Kasumi-1 (cell line): ENCODE results near the gene ELP2.
"Not testable (repeated sequence)": the region's sequence is repeated elsewhere in the genome, so short reads cannot be mapped to it uniquely, and the experiment has no call there.

Source experiments
- DNase-seq, 2 experiments: peaks; one replicate each; lab custom pipeline; 2025; lab: John Stamatoyannopoulos, UW

ELP2 gene, protein sequence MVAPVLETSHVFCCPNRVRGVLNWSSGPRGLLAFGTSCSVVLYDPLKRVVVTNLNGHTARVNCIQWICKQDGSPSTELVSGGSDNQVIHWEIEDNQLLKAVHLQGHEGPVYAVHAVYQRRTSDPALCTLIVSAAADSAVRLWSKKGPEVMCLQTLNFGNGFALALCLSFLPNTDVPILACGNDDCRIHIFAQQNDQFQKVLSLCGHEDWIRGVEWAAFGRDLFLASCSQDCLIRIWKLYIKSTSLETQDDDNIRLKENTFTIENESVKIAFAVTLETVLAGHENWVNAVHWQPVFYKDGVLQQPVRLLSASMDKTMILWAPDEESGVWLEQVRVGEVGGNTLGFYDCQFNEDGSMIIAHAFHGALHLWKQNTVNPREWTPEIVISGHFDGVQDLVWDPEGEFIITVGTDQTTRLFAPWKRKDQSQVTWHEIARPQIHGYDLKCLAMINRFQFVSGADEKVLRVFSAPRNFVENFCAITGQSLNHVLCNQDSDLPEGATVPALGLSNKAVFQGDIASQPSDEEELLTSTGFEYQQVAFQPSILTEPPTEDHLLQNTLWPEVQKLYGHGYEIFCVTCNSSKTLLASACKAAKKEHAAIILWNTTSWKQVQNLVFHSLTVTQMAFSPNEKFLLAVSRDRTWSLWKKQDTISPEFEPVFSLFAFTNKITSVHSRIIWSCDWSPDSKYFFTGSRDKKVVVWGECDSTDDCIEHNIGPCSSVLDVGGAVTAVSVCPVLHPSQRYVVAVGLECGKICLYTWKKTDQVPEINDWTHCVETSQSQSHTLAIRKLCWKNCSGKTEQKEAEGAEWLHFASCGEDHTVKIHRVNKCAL

DNA sequence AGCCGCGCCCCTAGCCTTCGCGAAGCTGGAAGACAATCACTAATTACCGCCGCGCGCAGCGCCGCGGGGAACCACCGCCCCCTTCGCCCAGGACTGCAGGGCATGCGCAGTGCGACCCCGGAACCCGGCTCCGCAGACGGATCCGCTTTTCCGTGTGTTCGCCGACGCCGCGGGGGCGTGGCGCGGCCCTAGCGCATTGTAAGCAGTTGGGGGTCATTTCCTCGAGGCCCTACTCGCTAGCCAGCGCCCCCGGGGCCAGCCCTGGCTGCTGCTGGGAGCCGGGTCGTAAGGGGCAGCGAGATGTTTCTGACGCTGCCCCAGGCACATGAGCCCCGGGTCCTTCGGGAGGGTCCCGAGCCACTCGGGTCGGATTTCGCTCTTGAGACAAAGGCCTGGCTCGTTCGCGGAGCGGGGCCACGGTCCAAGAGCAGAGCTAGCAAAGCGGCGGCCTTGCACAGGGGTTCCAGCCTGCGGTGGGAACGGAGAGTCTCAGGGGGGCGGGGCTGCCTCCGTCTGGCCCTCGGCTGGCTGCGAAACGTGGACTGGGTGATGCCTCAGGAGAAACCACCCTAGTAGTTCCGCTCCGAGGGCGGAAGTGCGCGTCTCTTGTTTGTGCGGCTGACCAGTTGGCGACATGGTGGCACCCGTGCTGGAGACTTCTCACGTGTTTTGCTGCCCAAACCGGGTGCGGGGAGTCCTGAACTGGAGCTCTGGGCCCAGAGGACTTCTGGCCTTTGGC, at the start of gene ELP2, which contains the start of gene SLC39A6:
Gene ELP2 (plus strand): TSS at position 600 of the 739 bp plus-strand sequence. CDS start 35 bp downstream, at position 635.
Gene SLC39A6 (minus strand): TSS at position 41 of the 739 bp plus-strand sequence. CDS start 2,333 bp downstream, outside the sequence.
- peak; percentile 94 to 95 for DNase-seq

DNA sequence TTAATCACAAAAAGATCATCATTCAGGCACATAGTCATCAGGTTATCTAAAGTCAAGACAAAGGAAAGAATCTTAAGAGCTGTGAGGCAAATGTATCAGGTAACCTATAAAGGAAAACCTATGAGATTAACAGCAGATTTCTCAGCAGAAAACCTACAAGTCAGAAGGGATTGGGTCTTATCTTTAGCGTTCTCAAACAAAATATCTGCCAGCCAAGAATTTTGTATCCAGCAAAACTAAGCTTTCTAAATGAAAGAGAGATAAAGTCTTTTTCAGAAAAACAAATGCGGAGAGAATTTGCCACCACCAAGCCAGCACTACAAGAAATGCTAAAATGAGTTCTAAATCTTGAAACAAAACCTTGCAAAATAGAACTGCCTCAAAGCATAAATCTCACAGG, 48.6 kb upstream of the ELP2 start:
- DNase-seq, result not testable (repeated sequence)

DNA sequence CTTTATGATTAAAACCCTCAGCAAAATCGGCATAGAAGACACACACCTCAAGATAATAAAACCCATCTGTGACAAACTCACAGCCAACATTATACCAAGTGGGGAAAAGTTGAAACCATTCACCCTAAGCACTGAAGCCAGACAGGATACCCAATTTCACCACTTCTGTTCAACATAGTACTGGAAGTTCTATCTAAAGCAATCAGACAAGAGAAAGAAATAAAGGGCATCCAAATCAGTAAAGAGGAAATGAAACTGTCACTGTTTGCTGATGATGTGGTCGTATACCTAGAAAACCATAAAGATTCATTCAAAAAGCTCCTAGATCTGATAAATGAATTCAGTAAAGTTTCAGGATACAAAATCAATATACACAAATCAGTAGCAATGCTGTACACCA, 46.0 kb upstream of the ELP2 start:
- DNase-seq, result no peak

DNA sequence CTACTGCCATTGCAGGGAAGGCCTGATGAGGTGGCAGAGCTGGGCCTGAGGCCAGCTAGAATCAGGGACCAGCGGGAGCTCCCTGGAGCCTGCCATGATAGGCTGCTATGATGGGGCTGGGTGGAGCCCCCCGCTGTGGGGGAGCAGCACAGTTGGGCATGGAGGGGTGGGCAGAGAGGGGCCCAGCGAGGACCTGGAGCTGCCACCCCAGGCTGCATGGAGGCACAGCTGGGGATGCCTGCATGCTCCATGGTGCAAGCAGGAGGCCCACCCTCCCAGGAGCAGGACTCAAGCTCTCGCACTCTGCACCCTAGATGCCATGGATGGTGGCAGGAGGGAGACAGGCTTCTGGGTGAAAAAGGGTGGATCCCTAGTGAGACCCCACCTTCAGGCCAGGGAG, 44.5 kb upstream of the ELP2 start:
- no peak for DNase-seq

DNA sequence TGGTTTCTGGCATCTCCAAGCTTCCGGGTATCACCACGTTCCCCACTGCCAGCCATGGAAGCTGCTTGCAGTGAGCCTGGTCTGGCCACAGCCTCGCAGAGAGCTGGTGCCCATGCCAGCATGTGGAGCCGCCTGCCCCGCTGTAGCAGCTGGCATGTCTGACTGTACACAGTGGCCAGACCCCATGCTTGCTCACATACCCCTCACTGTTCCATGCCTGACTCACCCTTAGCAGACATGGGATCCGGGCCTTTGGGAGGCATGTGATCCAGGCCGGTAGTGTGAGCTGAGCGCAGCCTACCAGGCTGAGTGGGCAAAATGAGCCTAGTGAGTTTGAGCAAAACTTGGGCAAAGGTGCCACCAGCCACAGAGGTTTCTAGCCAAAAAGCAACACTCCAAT, 43.5 kb upstream of the ELP2 start:
- no peak for DNase-seq

DNA sequence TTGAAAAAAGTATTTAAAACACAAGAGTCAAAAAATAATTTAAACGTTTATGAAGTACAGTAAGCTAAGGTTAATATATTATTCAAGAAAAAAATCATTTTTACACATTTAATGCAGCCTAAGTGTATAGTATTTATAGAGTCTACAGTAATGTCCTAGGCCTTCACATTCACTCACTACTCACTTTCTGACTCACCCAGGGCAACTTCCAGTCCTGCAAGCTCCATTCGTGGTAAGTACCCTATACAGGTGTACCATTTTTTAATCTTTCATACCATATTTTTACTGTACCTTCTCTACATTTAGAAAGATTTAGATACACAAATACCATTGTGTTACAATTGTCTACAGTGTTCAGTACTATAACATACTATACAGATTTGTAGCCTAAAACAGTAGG, 41.4 kb upstream of the ELP2 start:
- DNase-seq, result no peak

DNA sequence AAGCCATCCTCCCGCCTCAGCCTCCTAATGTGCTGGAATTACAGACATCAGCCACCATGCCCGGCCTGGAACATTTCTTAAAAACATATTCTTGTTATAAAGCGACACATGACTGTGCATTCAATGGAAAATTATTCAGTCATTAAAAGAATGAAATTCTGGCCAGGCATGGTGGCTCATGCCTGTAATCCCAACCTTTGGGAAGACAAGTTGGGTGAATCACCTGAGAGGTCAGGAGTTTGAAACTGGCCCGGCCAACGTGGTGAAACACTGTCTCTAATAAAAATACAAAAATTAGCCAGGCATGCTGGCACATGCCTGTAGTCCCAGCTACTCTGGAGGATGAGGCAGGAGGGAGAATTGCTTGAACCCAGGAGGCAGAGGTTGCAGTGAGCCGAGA, 40.7 kb upstream of the ELP2 start:
- no peak for DNase-seq

DNA sequence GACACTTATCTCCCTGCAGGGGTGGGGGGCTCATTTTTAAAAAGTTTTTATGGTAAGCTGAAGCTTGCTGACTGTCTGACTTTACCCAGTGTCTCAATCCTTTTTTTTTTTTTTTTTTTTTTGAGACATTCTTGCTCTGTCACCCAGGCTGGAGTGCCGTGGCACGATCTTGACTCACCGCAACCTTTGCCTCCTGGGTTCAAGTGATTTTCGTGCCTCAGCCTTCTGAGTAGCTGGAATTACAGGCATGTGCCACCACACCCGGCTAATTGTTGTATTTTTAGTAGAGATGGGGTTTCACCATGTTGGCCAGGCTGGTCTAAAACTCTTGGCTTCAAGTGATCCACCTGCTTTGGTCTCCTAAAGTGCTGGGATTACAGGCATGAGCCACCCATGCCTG, 37.6 kb upstream of the ELP2 start:
- DNase-seq, result not testable (repeated sequence)

DNA sequence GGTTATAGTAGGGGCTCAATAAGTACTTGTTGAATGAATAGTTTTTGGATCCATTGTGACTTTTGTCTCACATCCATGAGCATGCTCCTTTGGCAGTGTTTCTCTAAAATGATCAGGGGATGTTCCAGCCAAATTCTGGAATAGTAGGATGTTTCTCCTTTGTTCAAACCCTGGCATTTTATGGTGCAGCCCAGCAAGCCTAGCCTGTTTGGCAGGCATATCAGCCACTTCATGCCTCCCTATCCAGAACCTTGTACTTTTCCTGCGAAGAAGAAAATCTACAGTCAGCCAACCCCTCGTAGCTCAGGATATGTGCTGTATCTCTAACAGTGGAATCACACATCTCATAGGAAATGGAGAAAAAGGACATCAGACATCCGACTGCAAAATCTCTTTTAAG, 35.3 kb upstream of the ELP2 start:
- DNase-seq, result no peak

DNA sequence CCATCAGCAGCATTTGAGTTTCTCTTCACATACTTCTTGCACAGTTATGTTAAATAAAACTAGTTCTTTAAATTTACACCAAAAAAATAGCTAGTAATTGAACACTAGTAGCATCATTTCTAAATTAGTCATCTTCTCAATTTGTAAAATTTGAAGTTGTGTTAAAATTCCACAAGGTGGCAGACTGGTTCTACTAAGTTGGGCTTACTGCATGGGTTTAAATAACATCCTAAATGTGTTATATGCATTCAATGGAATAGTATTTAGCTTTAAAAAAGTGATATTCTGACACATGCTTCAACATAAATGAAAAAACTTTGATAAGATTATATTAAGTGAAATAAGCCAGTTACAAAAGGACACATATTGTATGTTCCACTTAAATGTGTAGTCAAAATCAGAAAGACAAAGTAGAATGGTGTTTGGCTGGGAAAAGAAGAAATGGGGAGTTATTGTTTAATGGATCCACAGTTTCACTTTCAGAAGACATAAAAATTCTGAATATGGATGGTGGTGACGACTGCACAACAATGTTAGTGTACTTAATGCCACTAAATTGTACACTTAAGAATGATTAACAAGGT, 33.7 kb upstream of the ELP2 start:
- peak; percentile 71 to 88 for DNase-seq

DNA sequence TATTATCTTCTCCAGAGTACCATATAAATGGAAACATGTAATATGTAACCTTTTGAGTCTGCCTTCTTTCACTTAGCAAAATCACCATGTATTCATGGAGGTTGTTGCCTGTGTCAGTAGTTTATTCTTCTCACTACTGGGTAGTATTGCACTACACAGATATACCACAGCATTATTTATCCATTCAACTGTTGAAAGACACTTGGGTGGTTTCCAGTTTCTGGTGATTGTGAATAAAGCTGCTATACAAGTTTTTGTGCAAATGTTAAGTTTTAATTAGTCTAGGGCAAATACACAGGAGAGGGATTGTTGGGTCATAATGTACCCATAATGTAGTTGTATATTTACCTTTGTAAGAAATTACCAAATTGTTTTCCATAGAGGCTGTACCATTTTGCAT, 32.7 kb upstream of the ELP2 start:
- no peak for DNase-seq

DNA sequence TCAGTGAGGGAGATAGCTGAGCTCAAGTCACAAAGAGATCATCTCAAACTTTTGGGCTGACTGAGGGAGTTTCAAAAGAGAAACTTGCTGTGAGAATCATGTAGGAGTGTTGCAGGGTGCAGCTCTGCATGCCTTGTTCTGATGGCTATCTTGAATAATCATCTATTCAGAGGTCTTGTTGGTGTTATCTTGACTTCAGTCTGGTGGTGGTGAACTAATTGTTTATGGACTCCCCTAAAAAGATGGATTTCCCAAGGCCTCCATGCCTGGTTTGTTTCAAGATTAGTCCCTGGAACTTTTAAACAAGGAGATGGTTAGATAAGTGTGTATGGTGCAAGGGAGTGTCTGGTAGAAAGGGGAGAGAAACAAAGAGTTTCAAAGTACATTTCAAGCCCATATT, 30.4 kb upstream of the ELP2 start:
- DNase-seq, result no peak

DNA sequence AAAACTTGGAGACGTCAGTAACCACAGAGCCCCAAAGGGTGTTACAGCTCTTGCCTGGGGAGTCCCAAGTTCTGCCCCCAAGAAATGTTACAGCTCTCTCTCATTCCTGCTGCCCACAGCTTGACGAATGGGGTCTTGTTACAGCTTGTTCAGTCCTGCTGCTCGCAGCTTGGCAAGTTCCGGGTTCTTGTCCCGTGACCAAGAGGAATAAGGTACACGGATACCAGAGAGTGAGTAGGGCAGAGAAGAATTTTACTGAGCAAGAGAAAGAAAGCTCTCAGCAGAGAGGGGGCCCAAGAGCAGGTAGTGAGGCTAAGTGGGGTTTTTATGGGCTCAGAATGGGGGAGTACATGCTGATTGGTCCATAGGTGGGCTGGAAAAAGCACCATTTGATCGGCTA, 27.8 kb upstream of the ELP2 start:
- DNase-seq, result no peak

DNA sequence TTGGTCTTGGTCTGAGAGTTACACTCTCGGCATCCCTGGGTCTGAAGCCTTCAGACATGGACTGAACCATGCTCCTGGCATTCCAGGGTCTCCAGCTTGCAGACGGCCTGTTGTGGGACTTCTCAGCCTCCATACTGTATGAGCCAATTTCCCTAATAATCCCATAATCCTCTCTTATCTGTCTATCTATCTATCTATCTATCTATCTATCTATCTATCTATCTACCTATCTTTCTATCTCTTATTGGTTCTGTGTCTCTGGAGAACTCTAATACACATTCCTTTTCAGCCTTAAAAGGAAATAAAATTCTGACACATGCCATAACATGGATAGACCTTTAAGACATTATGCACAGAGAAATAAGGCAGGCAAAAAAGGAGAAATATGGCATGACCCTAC, 24.9 kb upstream of the ELP2 start:
- no peak for DNase-seq

DNA sequence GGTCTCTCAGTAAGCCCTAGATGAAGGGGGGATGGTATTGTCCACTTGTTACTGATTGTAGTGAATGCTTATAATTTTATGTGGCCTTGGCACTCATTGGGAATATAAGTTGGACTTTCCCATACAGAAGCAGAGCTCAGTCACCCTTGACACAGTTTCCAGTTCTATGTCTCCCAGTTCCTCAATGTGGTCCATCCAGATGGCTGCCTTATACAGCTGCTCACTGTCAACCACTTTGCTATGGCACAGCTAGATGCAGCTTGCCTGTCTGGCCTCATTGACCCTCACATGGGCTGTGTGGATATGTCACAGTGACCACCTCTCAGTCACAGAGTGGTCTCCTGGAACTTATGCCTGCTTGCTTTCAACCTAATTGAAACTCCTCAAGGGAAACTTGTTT, 22.2 kb upstream of the ELP2 start:
- DNase-seq, result no peak

DNA sequence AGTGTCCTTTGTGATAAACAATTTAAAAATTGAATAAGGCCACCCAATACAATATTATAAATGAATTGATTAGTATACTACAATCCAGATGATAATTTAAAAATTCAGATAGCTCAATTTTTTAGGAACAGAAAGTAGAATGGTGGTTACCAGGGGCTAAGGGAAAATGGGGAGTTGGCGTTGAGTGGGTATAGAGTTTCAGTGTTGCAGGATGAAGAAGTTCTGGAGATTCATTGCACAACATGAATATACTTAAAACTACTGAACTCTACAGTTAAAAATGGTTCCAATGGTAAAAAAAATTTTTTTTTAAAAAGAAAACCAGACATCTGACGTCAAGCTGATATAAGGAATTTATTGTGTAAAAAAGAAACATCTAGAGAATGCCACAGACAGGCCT, 21.5 kb upstream of the ELP2 start:
- no peak for DNase-seq

DNA sequence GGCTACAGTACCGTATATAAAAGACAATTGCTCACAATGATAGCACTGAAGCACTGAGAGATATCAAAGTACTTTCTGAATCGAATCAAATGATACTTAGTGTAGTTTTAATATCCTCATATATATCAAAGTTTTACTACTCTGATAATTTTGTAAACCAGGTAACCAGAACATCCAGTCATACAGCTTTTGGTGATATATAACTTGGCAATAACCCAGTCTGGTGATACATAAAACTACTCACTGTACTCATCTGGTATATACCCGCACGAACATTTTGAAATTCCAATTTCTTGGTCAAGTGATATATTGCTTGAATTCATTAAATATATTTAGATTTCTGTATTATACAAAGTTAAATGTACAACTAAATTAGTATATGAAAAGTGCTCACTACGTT, 21.1 kb upstream of the ELP2 start:
- DNase-seq, result no peak

DNA sequence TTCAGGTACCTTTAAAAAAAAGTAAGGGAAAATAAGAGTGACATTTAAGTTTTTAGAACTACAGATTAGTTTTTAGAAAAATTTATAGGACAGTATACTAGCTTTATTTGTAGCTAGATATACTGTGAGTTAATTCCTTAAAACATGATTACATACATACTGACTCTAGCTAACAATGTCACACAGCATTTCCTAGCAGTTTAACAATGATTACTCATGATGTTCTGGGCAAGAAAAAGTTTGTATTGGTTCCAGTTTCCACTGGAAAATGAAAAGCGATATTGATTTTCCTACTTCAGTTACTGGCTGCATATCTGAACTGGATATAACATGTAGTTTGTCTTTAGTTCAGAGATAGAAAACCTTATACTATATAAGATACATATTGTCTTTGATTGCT, 20.0 kb upstream of the ELP2 start:
- no peak for DNase-seq

DNA sequence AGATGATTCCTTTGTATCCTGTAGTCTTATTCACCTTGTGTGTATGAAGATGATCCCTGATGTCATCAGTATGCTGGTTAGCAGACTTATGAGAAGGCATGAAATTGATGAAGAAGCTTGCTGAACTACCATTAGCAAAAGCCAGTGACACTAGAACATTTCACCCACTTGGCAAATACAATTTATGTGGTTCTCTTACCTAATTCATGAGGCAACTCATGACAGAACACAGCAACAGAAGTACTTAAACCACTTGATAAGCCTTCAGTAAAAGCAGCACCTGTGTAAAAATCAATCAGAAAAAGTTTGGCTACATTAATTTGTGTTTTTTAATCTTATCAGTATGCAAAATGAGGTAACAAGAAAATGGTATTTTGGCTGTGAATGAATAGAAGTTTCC, 17.4 kb upstream of the ELP2 start:
- DNase-seq, result no peak

DNA sequence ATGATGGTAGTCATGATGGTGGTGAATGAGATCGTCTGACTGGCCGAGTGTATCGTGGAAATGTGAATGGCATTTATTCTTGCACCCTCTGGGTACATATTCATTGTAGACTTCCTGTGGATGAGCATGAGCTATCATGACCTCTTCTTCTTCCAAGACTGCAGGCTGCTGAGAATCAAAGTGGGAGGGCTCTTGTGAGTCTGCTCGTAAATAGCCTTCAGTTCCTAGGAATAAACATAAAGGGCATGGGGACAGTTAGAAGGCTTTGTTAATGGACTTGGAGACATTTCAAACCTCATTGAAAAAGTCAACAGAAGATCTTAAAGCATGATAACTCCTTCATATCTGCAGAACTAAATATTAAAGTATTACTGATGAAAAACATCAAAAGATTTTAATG, 15.4 kb upstream of the ELP2 start:
- DNase-seq, result no peak

DNA sequence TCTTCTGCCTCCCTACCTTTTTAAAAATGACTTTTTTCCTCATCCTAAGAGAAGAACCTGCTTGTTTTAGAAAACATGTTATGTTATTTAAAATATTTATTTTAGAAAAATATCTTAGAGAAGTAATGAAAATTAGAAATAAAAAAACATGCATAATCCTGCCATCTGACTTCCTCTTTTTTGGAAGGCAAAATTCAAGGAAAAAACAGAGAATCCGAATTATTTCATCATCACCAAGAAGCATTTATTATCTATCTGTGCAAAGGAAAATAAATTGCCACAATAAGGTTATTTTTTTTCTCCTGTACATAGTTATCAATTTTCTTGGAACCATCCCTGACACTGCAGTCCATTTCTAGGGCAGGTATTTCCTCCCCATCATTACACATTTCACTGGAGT, 15.0 kb upstream of the ELP2 start:
- no peak for DNase-seq

DNA sequence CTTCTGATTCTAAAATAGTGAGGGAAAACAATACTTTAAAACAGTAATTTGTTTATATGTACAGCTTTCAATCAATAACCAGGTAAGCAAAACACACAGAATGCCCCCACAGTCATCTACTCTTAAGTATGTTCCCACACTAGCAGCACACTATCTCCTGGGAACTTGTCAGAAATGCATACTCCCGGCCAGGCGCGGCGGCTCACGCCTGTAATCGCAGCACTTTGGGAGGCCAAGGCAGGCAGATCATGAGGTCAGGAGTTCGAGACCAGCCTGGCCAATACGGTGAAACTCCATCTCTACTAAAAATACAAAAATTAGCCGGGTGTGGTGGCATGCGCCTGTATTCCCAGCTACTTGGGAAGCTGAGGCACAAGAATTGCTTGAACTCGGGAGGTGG, 12.9 kb upstream of the ELP2 start:
- DNase-seq, result not testable (repeated sequence)
